Right lobe of liver (tissue), 6 donors: Measurements from ENCODE around the gene TLN1. TPM values are rescaled to one million over a fixed set of nuclear protein-coding genes. Genes with fewer than 3 reads are reported as not detected.
A peak's percentile ranks its signal among the peaks of the same experiment; 100 is the strongest.

Experiments
- ATAC-seq, 4 donors: fragments of 200-7000 bp; cut with Tn5 transposase; one replicate each; pipeline ENCODE4 v1.9.1; 2020; ENCODE audit warnings: mild to moderate bottlenecking in 4 of 4, moderate library complexity in 4 of 4
- DNase-seq, 3 donors: peaks; one replicate each; pipeline ENCODE4 v3.0.0-alpha.2; 2020
- H3K27ac ChIP-seq, 3 donors: fragments of 200-600 bp; one replicate each; pipeline ENCODE4 v1.8.0; 2022
- H3K27me3 ChIP-seq, 2 donors: fragments of 200-600 bp; one replicate each; pipeline ENCODE4 v1.8.0; 2022
- H3K36me3 ChIP-seq, 4 donors: fragments of 200-600 bp; sonication (generic) in 1 of 4; one replicate each; pipeline versions ENCODE4 v1.5.1 to v1.8.0; 2017 to 2022; ENCODE audit warnings: control low read depth in 1 of 4
- H3K4me1 ChIP-seq, 4 donors: fragments of 200-600 bp; sonication (generic) in 1 of 4; one replicate each; pipeline versions ENCODE4 v1.5.1 to v1.8.0; 2017 to 2022; ENCODE audit warnings: control low read depth in 1 of 4
- H3K4me3 ChIP-seq, 3 donors: fragments of 200-600 bp; one replicate each; pipeline ENCODE4 v1.8.0; 2022
- H3K9me3 ChIP-seq, 4 donors: fragments of 200-600 bp; sonication (generic) in 1 of 4; one replicate each; pipeline versions ENCODE4 v1.5.1 to v1.8.0; 2017 to 2022; ENCODE audit warnings: control low read depth in 1 of 4
- POLR2A ChIP-seq: fragments of 450-650 bp; IDR thresholded peaks from one replicate; pipeline ENCODE4 v1.6.1; 2017; ENCODE audit warnings: antibody characterized with exemption, mild to moderate bottlenecking
- WGBS: methylation state at CpG from one replicate; pipeline ENCODE4 v1.1.6; 2018; ENCODE audit warnings: low coverage, low lambda C conversion rate; ENCODE audit not compliant: insufficient coverage; ENCODE audit errors: missing lambda C conversion rate; 5-methylcytosine and 5-hydroxymethylcytosine counted together
- intact Hi-C, 2 donors: fragments of 100-400 bp; cut with DNase I; formaldehyde crosslinking; loops; one replicate each; pipeline versions ENCODE4 v1.11.2 to v1.14.1; 2022
- microRNA-seq, 2 donors: library from miRNA; unstranded; fragments of <30 nt; microRNA quantifications; one replicate each; pipeline ENCODE4, GENCODE V29; 2019 to 2020
- small RNA-seq, 2 experiments: library from RNA; depleted of rRNA; stranded (forward); fragments of <200 nt; gene quantifications; one replicate each; pipeline ENCODE3, GENCODE V24; 2016
- total RNA-seq, 6 experiments: library from RNA; depleted of rRNA in 2 of 6; stranded (reverse); fragments of >200 nt in 2 of 6; fragmentation: NEBNext Ultra II Directional in 3 of 6; extraction: Animal tissue kit (Norgen Biotek cat#: 25700) in 3 of 6; gene quantifications; one replicate each; pipeline versions ENCODE4 v1.1.0 to v1.2.4, GENCODE V29; 2016 to 2023
- TF ChIP-seq, protein P1 (sequence below), 4 donors: fragments of 200-600 bp in 3 of 4; fragments of 450-650 bp in 1 of 4; IDR thresholded peaks; one replicate each; pipeline versions ENCODE4 v1.5.1 to v1.8.0; 2016 to 2022; ENCODE audit warnings: antibody characterized with exemption in 4 of 4, mild to moderate bottlenecking in 2 of 4
- donor health status: DM: no; HTN: yes; CAD: no.
- donor health status: DM: no; HTN: no; CAD: no.
- donor health status: DM: no; HTN: no; CAD: no.
- donor health status: DM: no; HTN: yes; CAD: no.
- donor health status: DM: no; HTN: yes; CAD: no.

The TLN1 gene
- total RNA-seq, 6 experiments from 2014 or later = 103 to 168 (median 128) TPM

GRCh38 chr9:35651956-35652828 is 79.8 kb downstream of the TLN1 start:
- Histone ChIP-seq H3K9me3 (no peaks in the 10 kb centered on the region), H3K36me3 (no peaks in the 10 kb centered on the region), H3K27ac (peak overlapping the region in 1 of 3 donors; percentile 60), H3K4me1 (peaks cover 0 to 7% (median 0%) of the 10 kb centered on the region in 4 donors), H3K4me3 (no peak overlapping the region), H3K27me3 (no peaks in the 10 kb centered on the region)
- intact Hi-C loops = no loop called here
- TF ChIP-seq, protein P1, sequence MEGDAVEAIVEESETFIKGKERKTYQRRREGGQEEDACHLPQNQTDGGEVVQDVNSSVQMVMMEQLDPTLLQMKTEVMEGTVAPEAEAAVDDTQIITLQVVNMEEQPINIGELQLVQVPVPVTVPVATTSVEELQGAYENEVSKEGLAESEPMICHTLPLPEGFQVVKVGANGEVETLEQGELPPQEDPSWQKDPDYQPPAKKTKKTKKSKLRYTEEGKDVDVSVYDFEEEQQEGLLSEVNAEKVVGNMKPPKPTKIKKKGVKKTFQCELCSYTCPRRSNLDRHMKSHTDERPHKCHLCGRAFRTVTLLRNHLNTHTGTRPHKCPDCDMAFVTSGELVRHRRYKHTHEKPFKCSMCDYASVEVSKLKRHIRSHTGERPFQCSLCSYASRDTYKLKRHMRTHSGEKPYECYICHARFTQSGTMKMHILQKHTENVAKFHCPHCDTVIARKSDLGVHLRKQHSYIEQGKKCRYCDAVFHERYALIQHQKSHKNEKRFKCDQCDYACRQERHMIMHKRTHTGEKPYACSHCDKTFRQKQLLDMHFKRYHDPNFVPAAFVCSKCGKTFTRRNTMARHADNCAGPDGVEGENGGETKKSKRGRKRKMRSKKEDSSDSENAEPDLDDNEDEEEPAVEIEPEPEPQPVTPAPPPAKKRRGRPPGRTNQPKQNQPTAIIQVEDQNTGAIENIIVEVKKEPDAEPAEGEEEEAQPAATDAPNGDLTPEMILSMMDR (IDR thresholded peaks at IDR 0.05) = no peak
- no peak for TF ChIP-seq POLR2A
- 88% methylated on average over 7 of the region's 7 CpGs for WGBS
- ATAC-seq = peak in 3 of 4 donors; percentile 7 to 67 (median 23)
- DNase-seq = no peak

DNA sequence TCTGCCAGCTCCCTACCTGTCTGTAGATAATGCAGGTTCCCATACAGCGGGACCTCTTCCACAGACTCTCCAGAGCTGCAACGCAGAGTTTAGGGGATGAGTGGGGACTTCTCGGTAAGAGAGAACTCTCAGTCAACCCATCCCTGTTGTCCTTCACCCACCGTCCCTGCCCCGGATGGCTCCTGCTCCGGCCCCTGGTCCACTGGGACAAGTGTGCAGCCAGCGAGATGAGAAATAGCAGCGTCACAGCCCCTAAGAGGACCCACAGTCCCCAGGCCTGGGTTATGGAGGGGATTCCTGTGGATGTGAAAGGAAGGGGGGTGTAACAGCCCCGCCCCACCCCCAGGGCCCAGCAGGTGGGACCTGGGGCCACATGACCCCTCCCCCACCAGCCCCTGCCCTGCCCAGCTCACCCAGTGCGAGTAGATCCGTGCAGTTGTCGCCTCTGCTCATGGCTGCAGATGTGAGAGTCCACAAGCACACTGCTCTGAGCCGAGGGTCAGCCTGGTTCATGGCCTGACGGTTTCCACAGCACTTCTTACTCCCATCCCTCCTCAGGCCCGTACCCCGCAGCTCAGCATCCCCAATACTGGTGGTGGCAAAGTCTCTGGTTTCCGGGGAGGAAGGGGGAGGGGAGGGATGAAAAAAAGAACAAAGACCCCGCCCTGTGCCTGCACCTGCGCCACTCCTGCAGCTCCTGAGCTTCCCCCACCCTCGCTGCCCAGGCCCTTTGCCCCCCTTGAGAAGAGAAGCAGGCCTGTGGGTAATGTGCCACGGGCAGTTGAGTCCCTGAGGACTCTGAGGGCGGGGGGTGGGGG is 81.4 kb downstream of the TLN1 start, which contains the start of gene SIT1:
TSS of gene SIT1 (minus strand) at position 591 of the 818 bp plus-strand sequence. CDS start at position 513, 78 bp downstream.
- no peaks in the 10 kb centered on the region for H3K36me3 ChIP-seq
- no peak within 1 kb of the TSS for H3K4me3 ChIP-seq
- peaks cover 0 to 7% (median 0%) of the 10 kb centered on the region in 4 donors for H3K4me1 ChIP-seq
- 45% methylated on average over 10 of the region's 22 CpGs for WGBS
- no peak for ATAC-seq
- TF ChIP-seq, protein P1 (IDR thresholded peaks at IDR 0.05) = no peak
- TF ChIP-seq POLR2A = no peak
- intact Hi-C loops = no loop called here
- no peaks in the 10 kb centered on the region for H3K9me3 ChIP-seq
- DNase-seq = no peak
- no peak within 1 kb of the TSS for H3K27ac ChIP-seq
- H3K27me3 ChIP-seq = no peaks in the 10 kb centered on the region

DNA sequence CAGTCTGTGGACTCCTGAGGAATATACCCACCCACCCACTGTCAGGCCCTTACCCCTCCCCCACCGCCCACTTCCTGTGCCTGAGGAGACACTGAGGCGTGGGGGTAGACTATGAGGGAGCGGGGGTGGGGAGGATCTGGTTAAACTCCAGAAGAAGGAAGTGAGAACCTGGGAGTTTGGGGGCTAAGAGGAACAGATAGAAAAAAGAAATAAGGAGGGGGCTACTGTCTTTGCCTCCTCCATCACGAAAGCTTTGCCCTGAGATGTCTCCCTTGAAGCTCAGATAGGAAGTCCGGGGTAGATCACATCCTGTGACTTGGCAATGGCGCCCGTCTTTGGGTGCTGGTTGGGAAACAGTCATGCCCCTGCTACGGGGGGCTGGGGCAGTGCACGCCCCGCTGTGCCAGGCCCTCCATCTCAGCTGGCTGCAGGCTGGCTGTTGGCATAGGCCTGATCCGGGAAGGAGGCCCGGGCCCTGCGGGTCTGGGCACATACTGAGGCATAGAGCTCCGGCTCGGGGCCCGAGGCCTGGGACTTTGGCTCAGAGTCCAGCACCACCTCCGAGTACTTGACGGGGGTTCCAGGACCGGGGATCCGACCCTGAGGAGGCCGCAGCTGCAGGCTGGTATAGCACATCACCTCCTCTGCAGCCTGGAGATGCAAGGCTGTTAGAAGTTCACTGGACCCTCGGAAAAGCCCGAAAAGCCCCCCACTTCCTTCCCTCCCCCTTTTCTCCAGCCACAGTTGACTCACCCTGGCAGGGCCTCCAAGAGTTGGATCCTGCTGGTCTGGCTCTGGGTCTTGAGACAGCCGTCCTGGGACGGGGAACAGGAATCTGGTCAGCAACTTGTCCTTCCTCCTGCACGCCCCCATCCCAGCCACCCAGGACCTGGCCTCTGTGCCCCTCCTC is 82.3 kb downstream of the TLN1 start:
- H3K27ac ChIP-seq = no peak overlapping the region
- TF ChIP-seq POLR2A = no peak
- TF ChIP-seq, protein P1 (IDR thresholded peaks at IDR 0.05) = no peak
- H3K4me3 ChIP-seq = no peak overlapping the region
- peak in 1 of 3 donors; percentile 44 for DNase-seq
- ATAC-seq = no peak
- intact Hi-C loops = no loop called here
- no peaks in the 10 kb centered on the region for H3K36me3 ChIP-seq
- H3K27me3 ChIP-seq = no peaks in the 10 kb centered on the region
- H3K4me1 ChIP-seq = peaks cover 0 to 7% (median 0%) of the 10 kb centered on the region in 4 donors
- no peaks in the 10 kb centered on the region for H3K9me3 ChIP-seq
- 51% methylated on average over 7 of the region's 26 CpGs for WGBS

Small RNAs within 50 kb of the gene (microRNA-seq; reads per million reads assigned to microRNA genes)
- gene MIR6852 (0 reads per million in 2 donors), gene MIR6853 (0 to 0.64 reads per million in 2 donors)

Small RNAs within 50 kb of the gene (small RNA-seq; reads per million reads assigned to genes)
- gene MIR6853 (0 to 0.10 reads per million in 2 experiments), gene RMRP (0 reads per million in 2 experiments), gene RN7SL22P (0 reads per million in 2 experiments)

Other genes starting within 250 kb of the TLN1 start
- gene RUSC2, start 242.1 kb downstream of the TLN1 start, total RNA-seq = 10 to 100 TPM in 2 of 6 experiments, 1 to 10 TPM in 4; 6.0 to 12.9 (median 9.1) TPM
- 10 to 100 TPM; 10.7 to 17.2 (median 13.4) TPM for gene TESK1, start 126.9 kb downstream of the TLN1 start, total RNA-seq
- 1 to 10 TPM in 4 of 6 experiments, under 1 TPM in 2; 0.60 to 6.9 (median 2.3) TPM for gene CD72, start 113.8 kb downstream of the TLN1 start, total RNA-seq
- gene SIT1, start 81.3 kb downstream of the TLN1 start, total RNA-seq = under 1 TPM in 5 of 6 experiments, not detected in 1; 0.18 to 0.58 (median 0.37) TPM
- over 10,000 TPM in 2 of 6 experiments, 1,000 to 10,000 TPM in 4; 1,534 to 17,791 (median 6,650) TPM for gene RMRP, start 74.2 kb downstream of the TLN1 start, total RNA-seq
- 10 to 100 TPM; 10.0 to 24.2 (median 15.3) TPM for gene CCDC107, start 73.9 kb downstream of the TLN1 start, total RNA-seq
- 1 to 10 TPM in 1 of 6 experiments, under 1 TPM in 5; 0.11 to 3.6 (median 0.43) TPM for gene ARHGEF39, start 67.0 kb downstream of the TLN1 start, total RNA-seq
- gene CA9, start 58.3 kb downstream of the TLN1 start, total RNA-seq = 1 to 10 TPM in 1 of 6 experiments, under 1 TPM in 4, not detected in 1; 0.64 to 1.6 (median 0.93) TPM
- gene TPM2, start 42.3 kb downstream of the TLN1 start, total RNA-seq = 10 to 100 TPM in 4 of 6 experiments, 1 to 10 TPM in 2; 4.7 to 23.3 (median 12.4) TPM
- gene CREB3, start 471 bp upstream of the TLN1 start, total RNA-seq = 10 to 100 TPM; 12.1 to 35.2 (median 17.8) TPM
- gene GBA2, start 17.0 kb upstream of the TLN1 start, total RNA-seq = 10 to 100 TPM; 29.5 to 53.7 (median 35.2) TPM
- gene RGP1, start 17.1 kb upstream of the TLN1 start, total RNA-seq = 10 to 100 TPM in 5 of 6 experiments, 1 to 10 TPM in 1; 9.5 to 13.0 (median 11.4) TPM
- gene MSMP, start 22.1 kb upstream of the TLN1 start, total RNA-seq = not detected
- 10 to 100 TPM in 5 of 6 experiments, 1 to 10 TPM in 1; 2.8 to 34.5 (median 13.1) TPM for gene NPR2, start 59.4 kb upstream of the TLN1 start, total RNA-seq
- 1 to 10 TPM in 1 of 6 experiments, under 1 TPM in 2, not detected in 3; 0.42 to 1.3 (median 0.80) TPM for gene SPAG8, start 80.1 kb upstream of the TLN1 start, total RNA-seq
- gene HINT2, start 82.8 kb upstream of the TLN1 start, total RNA-seq = 10 to 100 TPM; 46.0 to 86.3 (median 67.1) TPM
- gene FAM221B, start 96.5 kb upstream of the TLN1 start, total RNA-seq = not detected
- gene TMEM8B, start 97.0 kb upstream of the TLN1 start, total RNA-seq = 1 to 10 TPM; 1.7 to 4.7 (median 3.5) TPM
- not detected for gene OR13J1, start 138.2 kb upstream of the TLN1 start, total RNA-seq
- gene HRCT1, start 174.0 kb upstream of the TLN1 start, total RNA-seq = 1 to 10 TPM in 3 of 6 experiments, under 1 TPM in 3; 0.40 to 1.4 (median 0.98) TPM
- 1 to 10 TPM in 1 of 6 experiments, under 1 TPM in 5; 0.37 to 1.4 (median 0.84) TPM for gene SPAAR, start 177.3 kb upstream of the TLN1 start, total RNA-seq
- gene OR2S2, start 226.0 kb upstream of the TLN1 start, total RNA-seq = not detected